Renal cortex interstitium (tissue), 11 donors: ENCODE measurements around the gene SEMA3G. TPM values are rescaled to one million over a fixed set of nuclear protein-coding genes. Genes with fewer than 3 reads are reported as not detected.

Source experiments
- DNase-seq, 11 donors: peaks; one replicate each; pipeline ENCODE4 v3.0.0-alpha.2; 2013; ENCODE audit warnings: low read depth in 9 of 11, low spot score in 4 of 11; ENCODE audit errors: extremely low read depth in 1 of 11
- polyA plus RNA-seq, 3 donors: library from polyadenylated mRNA; unstranded; fragments of 120-200 nt; gene quantifications; one replicate each; pipeline ENCODE4 v1.2.1, GENCODE V29; 2013; ENCODE audit not compliant: insufficient read length in 3 of 3

SEMA3G gene
- polyA plus RNA-seq, 3 donors, result 23.5 to 32.7 (median 24.5) TPM

DNA sequence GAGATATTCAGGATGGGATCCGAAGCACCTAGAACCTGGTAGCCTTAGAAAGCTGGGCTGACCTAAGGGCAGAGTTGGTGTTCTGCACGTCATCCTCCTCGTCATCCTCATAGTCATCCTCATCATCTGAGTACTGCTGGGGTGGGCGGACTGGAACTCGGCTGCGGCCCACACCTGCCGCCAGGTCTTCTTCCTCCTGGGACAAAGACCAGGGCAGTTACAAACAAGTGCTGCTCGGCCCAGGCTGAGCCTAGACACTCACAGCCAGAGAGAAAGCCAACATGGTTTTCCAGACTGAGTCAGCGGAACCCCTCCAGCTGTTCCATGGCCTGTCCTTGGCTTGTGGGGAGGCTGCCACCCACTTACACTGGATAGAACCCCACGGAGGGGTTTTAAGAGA, 40.5 kb downstream of the SEMA3G start:
- no peak for DNase-seq

GRCh38 chr3:52403955-52404354, 40.9 kb downstream of the SEMA3G start:
- no peak for DNase-seq

DNA sequence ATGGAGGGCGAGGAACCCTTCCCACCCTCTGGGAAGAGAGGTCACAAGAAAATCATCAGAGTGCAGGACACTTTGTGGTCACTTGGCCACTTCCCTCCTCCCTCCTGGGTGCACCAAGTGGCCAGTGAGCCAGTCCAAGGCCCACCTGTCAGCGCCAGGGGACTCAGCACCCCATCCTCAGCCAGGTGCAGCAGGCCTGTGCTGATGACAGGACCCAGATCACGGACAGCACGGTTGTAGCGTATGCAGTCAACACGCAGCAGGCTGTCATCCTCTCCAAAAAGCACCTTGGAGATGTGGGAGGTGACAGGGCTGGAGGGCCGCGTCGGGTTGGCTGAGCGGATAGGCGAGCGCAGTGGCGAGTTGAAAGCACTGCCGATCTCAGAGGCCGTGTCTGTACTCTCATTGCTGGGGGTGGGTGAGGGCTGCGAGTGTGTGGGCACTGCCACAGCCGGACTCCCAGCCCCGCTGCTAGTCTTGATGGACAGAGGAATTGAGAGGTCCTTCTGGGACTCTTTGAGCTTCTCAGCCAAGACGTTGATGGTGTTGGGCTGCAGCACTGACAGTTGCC, 41.5 kb downstream of the SEMA3G start:
- no peak for DNase-seq

GRCh38 chr3:52402706-52403270, 42.1 kb downstream of the SEMA3G start:
- DNase-seq, result no peak

DNA sequence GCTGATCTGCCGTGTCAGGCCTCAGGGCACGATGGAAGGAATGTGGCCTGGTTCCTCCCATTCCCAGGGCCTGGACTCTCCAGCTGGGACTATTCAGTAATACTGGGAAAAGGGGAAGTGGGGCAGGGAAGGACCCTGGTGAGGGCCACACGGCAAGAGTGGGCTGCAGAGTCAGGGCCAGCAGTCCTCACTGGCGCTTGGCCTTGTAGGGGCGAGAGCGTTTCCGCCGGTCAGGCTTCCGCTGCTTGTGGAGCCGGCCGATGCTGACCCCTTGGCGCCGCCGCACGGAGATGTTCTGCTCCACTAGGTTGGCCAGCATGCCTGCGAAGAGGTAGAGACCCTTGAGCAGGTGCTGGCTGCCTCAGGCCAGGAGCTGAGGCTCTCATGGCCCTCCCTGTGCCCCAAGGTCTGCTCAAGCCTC, 42.8 kb downstream of the SEMA3G start:
- no peak for DNase-seq

DNA sequence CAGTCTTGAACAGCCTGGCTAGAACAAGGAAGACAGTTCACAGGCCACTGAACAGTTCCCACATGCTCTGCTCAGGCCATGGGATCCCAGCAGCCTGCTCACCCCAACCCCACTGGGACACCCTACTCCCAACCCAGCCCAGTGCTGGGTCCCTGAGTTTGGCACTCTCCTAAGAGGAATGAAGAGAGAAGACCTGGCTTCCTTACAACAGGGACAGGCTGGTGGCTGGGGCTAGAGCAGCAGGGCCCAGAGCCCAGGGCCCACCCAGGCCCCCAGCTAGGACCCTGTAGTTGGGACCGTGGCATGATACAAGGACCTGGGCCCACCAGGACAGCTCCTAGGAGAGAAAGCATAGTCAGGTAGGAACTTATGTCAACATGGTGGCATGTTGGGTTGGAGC, 43.4 kb downstream of the SEMA3G start:
- no peak for DNase-seq

- DNase-seq, result no peak
Measured at GRCh38 chr3:52401021-52401420, 43.9 kb downstream of the SEMA3G start.

DNA sequence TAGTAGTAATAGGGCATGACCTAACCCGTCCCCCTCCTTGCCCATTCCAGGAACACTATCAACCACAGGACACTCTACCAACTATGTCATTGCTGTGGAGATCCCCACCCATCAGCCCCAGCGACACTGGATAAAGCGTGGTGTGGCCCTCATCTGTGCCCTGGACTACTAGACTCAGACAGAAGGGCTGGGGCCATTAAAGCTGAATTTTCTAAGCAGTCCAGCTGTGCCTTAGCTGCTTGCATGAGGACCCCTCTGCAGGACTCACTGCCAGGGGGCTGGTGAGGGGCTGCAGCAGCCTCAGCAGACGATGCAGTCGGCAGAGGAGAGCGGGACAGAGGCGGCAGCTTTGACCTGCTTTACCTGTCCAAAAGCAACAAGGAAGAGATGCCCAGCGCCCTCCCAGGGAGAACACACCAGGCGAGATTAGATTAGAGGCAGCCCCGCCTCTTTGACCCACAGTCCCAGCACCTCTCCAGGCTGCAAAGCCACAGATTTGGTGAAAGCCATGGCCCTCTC, 44.6 kb downstream of the SEMA3G start:
- no peak for DNase-seq

DNA sequence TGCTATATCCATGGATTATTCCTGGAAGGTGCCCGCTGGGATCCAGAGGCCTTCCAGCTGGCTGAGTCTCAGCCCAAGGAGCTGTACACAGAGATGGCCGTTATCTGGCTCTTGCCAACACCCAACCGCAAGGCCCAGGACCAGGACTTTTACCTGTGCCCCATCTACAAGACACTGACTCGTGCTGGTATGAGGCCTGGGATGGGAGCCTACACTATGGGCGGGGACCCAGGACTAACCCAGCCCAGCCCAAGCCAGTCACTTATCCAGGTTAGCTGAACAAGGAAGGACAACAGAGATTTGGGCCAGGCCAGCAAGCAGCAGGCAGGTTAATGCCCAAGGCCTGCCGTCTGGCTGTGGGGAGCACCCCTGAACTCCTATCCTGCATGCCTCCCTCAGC, 45.3 kb downstream of the SEMA3G start:
- DNase-seq, result no peak

DNA sequence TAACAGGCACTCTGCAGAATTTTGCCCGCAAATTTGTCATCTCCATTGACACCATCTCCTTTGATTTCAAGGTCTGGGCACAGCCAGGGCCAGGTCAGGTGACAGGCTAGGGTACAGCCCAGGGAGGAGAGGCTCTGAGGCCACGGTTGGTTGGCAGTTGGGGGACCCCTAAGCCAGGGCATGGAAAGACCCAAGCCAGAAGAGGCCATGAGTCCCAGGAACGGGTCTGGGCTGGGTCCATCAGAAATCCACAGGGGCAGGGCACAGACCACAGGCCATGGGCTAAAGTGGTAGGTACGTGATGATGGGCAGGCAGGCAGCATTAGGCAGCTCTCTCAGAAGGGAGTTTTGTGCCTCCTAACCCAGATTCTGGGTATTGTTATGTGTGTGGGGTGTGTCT, 45.8 kb downstream of the SEMA3G start:
- DNase-seq, result no peak

DNA sequence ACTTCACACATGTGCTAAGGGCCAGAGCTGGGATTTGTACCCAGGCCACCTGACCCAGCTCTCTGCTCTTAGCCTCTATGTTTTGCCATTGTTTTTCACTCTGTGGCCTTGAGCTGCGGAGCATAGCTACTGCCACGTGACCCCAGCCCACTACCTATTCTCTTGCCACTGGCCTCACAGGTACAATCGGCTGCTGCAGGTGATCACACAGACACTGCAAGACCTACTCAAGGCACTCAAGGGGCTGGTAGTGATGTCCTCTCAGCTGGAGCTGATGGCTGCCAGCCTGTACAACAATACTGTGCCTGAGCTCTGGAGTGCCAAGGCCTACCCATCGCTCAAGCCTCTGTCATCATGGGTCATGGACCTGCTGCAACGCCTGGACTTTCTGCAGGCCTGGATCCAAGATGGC, 46.2 kb downstream of the SEMA3G start:
- DNase-seq, result no peak

GRCh38 chr3:52397676-52398399, 47.1 kb downstream of the SEMA3G start:
- no peak for DNase-seq

DNA sequence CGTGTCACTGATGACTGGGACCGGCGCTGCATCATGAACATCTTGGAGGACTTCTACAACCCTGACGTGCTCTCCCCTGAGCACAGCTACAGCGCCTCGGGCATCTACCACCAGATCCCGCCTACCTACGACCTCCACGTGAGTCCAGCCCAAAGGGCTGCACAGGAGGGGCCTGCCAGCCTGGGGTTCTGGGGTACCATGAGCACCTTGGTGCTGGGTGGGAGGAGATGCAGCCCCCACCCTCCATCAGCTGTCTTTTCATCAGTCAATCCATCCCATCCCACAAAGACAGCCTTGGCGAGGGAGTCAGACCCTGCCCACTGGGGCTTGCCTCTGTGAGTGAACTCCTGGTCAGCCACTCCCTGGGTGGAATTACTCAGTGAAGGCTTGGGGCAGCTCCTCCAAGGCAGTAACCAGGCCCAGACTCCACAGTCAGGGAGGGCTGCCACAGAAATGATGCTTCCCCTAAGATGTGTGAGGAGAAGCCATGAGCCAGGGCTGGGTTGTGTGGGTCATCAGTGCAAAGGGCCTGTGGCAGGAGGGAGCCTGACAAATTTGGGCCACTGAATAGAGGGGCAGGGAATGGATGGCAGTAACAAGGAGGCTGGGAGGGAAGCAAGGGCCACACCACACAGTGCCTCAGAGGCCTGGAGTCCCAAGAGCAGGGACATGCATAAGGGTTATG, 47.9 kb downstream of the SEMA3G start:
- DNase-seq, result no peak

DNA sequence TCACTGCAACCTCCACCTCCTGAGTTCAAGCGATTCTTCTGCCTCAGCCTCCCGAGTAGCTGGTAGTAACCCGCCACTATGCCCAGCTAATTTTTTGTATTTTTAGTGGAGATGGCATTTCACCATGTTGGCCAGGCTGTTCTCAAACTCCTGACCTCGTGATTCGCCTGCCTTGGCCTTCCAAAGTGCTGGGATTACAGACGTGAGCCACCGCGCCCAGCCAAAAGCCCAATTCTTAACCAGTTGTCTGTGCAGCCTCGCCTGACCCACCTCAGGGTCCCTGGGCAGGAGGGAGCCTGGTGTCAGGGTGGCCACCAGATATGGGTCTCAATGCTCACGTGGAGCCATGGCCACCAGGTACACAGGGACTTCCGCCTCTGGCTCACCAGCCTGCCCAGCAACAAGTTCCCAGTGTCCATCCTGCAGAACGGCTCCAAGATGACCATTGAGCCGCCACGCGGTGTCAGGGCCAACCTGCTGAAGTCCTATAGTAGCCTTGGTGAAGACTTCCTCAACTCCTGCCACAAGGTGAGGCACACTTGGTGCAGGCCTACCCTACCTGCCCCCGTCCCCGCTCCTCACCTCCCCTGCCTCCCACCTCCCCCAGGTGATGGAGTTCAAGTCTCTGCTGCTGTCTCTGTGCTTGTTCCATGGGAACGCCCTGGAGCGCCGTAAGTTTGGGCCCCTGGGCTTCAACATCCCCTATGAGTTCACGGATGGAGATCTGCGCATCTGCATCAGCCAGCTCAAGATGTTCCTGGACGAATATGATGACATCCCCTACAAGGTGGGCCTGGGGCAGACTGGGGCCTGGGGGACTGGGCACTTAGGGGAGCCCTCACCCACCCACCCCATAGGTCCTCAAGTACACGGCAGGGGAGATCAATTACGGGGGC, 48.6 kb downstream of the SEMA3G start:
- DNase-seq, result no peak

DNA sequence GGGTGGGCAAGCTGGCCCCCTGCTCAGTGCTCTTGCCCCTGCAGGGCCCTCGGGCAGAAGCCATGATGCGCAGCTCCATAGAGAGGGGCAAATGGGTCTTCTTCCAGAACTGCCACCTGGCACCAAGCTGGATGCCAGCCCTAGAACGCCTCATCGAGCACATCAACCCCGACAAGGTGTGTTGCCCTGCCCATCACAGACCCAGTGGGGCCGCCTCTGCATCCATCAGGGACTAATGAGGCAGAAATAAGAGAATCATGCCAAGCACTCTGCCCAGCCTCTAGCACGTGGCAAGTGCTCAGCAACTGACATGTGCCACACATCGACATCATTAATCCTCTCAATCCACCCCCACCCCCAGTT, 49.4 kb downstream of the SEMA3G start:
- DNase-seq, result no peak

DNA sequence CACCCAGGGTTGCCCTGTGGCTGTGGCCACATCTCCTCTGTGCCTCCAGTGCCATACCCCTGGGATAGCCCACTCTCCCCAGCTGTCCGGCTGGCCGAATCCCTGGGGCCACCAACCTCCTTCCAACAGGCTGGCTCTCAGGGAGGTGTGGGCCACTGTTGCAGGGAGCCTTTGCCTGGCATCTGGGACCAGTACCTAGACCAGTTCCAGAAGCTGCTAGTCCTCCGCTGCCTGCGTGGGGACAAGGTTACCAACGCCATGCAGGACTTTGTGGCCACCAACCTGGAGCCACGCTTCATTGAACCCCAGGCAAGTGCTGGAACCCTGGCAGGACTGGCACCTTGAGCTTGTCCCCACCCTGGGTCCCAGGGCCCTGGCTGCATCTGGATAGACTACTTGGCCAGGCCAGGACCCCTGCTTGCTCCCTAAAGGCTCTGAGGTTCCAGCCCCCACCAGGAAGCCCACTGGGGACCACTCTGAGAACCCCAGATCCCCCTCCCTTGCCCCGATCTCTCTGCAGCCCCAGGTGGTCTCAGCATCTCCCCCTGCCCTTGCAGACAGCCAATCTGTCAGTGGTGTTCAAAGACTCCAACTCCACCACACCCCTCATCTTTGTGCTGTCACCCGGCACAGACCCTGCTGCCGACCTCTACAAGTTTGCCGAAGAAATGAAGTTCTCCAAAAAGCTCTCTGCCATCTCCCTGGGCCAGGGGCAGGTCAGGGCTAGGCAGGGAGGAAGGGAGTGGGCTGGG, 50.0 kb downstream of the SEMA3G start:
- no peak for DNase-seq

DNA sequence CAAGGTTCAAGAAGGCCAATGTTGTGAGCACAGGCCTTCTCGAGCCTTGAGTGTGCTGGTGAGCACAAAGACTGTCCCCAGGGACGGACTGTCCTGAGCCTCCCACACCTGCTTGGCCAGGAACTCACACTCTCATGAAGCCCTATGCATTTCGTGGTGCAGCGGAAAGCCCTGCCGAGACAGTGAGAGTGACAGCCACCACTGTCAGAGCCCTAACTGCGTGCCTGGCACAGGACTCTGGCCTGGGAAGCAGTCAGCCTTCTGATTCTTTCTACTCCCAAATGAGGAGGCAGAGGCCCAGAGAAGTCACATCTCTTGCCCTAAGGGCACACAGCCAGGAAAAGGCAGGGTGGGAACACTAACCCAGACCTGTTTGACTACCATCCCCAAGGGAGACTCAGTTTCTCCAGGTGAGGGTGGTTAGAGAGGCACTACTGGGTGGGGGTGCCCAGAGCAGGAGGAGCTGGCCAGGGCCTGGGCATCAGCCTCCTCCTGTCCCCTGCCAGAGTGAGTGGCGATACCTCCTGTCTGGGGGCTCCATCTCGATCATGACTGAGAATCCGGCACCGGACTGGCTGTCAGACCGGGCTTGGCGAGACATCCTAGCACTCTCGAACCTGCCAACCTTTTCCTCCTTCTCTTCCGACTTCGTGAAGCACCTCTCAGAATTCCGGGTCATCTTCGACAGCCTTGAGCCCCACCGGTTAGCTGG, 50.8 kb downstream of the SEMA3G start:
- no peak for DNase-seq
